Mesendoderm (in vitro differentiated cells): Measurements from ENCODE around the gene GINS1.

Source experiments
- DNase-seq: peaks from one replicate; pipeline ENCODE4 v3.0.0; 2013
- H2AK5ac ChIP-seq: 2 replicates; pipeline ENCODE4 v1.6.1; 2013; ENCODE audit warnings: low read length, inconsistent platforms
- H2BK120ac ChIP-seq: 2 replicates; pipeline ENCODE4 v1.6.1; 2013; ENCODE audit warnings: low read depth, mild to moderate bottlenecking, low read length, moderate library complexity, mixed read lengths
- H2BK15ac ChIP-seq: replicated peaks from 2 replicates; pipeline ENCODE4 v1.6.1; 2013; ENCODE audit warnings: low read depth, mild to moderate bottlenecking, moderate library complexity
- H2BK5ac ChIP-seq: 2 replicates; pipeline ENCODE4 v1.6.1; 2013; ENCODE audit warnings: low read length, inconsistent platforms
- H3K18ac ChIP-seq: 2 replicates; pipeline ENCODE4 v1.6.1; 2013; ENCODE audit warnings: mild to moderate bottlenecking, low read length, mixed read lengths
- H3K23ac ChIP-seq: one replicate; pipeline ENCODE4 v1.6.1; 2013; ENCODE audit warnings: low read length
- H3K27ac ChIP-seq: 2 replicates; pipeline ENCODE4 v1.5.1; 2013; ENCODE audit warnings: low read depth, mild to moderate bottlenecking, inconsistent platforms, low read length, moderate library complexity
- H3K27me3 ChIP-seq: 2 replicates; pipeline ENCODE4 v1.6.1; 2013; ENCODE audit warnings: low read length, control low read depth, mild to moderate bottlenecking, inconsistent platforms; ENCODE audit not compliant: insufficient read depth, poor library complexity
- H3K36me3 ChIP-seq: 2 replicates; pipeline ENCODE4 v1.6.1; 2013; ENCODE audit warnings: low read length, inconsistent platforms; ENCODE audit not compliant: control insufficient read depth, insufficient read depth
- H3K4ac ChIP-seq: one replicate; pipeline ENCODE4 v1.6.1; 2013; ENCODE audit warnings: low read depth, mild to moderate bottlenecking, low read length, moderate library complexity
- H3K4me1 ChIP-seq: 2 replicates; pipeline ENCODE4 v1.6.1; 2013; ENCODE audit warnings: low read depth, low read length, inconsistent platforms; ENCODE audit not compliant: control insufficient read depth
- H3K4me2 ChIP-seq: 2 replicates; pipeline ENCODE4 v1.6.1; 2013; ENCODE audit warnings: low read length
- H3K4me3 ChIP-seq: 2 replicates; pipeline ENCODE4 v1.5.1; 2013; ENCODE audit warnings: mild to moderate bottlenecking, low read length
- H3K56ac ChIP-seq: one replicate; pipeline ENCODE4 v1.6.1; 2013; ENCODE audit warnings: low read length
- H3K79me1 ChIP-seq: 2 replicates; pipeline ENCODE4 v1.6.1; 2013; ENCODE audit warnings: low read length, inconsistent platforms
- H3K79me2 ChIP-seq: 2 replicates; pipeline ENCODE4 v1.6.1; 2013; ENCODE audit warnings: mild to moderate bottlenecking, low read length; ENCODE audit not compliant: control insufficient read depth, insufficient read depth
- H3K9ac ChIP-seq: 2 replicates; pipeline ENCODE4 v1.6.1; 2013; ENCODE audit warnings: low read length, inconsistent platforms
- H4K5ac ChIP-seq: one replicate; pipeline ENCODE4 v1.6.1; 2013; ENCODE audit warnings: low read length
- H4K8ac ChIP-seq: one replicate; pipeline ENCODE4 v1.6.1; 2013; ENCODE audit warnings: low read depth, mild to moderate bottlenecking, control low read depth, low read length, moderate library complexity
- WGBS: extraction: QIAGEN DNeasy Blood & Tissue Kit; methylation state at CpG from one replicate; pipeline ENCODE4 v1.1.7; 2013; ENCODE audit warnings: low lambda C conversion rate, missing lambda C conversion rate; ENCODE audit not compliant: insufficient coverage; ENCODE audit errors: extremely low coverage; 5-methylcytosine and 5-hydroxymethylcytosine counted together

The GINS1 gene

DNA sequence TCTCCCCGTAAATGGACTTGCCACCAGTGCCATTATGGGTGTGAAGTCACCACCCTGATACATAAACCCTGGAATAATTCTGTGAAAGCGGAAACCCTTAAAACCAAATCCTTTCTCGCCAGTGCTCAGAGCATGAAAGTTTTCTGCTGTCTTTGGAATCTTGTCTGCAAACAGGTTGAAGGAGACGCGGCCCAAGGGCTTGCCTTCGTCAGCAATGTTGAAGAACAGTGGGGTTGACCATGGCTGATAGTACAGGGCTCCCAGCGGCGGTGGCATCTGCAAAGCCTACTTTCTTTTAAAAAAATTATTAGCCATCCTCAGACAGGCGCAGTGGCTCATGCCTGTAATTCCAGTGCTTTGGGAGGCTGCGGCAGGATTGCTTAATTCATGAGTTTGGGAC lies 38.9 kb upstream of the GINS1 start:
- Histone ChIP-seq H3K79me2 (peaks cover 15% of the 10 kb centered on the region), H3K23ac (no peak overlapping the region), H3K36me3 (no peaks in the 10 kb centered on the region), H3K79me1 (peaks cover 24% of the 10 kb centered on the region), H3K4me3 (no peak overlapping the region), H2BK120ac (no peak overlapping the region), H4K5ac (no peak overlapping the region), H3K27ac (no peak overlapping the region), H2AK5ac (no peak overlapping the region), H3K4ac (no peak overlapping the region), H3K9ac (no peak overlapping the region), H2BK15ac (no peak overlapping the region), H3K56ac (no peak overlapping the region), H3K27me3 (no peaks in the 10 kb centered on the region), H3K18ac (no peak overlapping the region), H3K4me2 (no peak overlapping the region), H4K8ac (no peak overlapping the region), H2BK5ac (no peak overlapping the region), H3K4me1 (no peaks in the 10 kb centered on the region)
- DNase-seq: no peak
- WGBS: no CpG with 5 or more reads among the region's 10 CpGs

DNA sequence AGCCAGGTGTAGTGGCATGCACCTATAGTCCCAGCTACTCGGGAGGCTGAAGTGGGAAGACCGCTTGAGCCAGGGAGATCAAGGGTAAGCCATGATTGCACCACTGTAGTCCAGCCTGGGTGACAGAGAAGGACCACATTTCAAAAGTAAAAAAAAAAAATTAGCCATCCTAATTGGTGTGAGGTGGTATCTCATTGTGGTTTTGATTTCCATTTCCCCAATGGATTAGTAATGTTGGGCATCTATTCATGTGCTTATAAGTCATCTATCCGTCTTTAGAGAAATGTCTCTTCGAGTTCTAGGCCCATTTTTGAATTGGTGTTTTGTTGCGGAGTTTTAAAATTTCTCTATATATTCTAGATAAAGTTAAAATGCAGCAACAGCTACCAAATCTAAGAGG lies 38.5 kb upstream of the GINS1 start:
- Histone ChIP-seq H4K8ac (no peak overlapping the region), H3K27me3 (no peaks in the 10 kb centered on the region), H3K23ac (no peak overlapping the region), H3K18ac (no peak overlapping the region), H2BK15ac (no peak overlapping the region), H3K4me2 (no peak overlapping the region), H3K79me2 (peaks cover 15% of the 10 kb centered on the region), H3K27ac (no peak overlapping the region), H4K5ac (no peak overlapping the region), H3K36me3 (no peaks in the 10 kb centered on the region), H3K4me1 (no peaks in the 10 kb centered on the region), H3K56ac (no peak overlapping the region), H3K79me1 (peaks cover 24% of the 10 kb centered on the region), H3K4ac (no peak overlapping the region), H2AK5ac (no peak overlapping the region), H2BK120ac (no peak overlapping the region), H3K4me3 (no peak overlapping the region), H2BK5ac (no peak overlapping the region), H3K9ac (no peak overlapping the region)
- WGBS: no CpG with 5 or more reads among the region's 5 CpGs
- no peak for DNase-seq

DNA sequence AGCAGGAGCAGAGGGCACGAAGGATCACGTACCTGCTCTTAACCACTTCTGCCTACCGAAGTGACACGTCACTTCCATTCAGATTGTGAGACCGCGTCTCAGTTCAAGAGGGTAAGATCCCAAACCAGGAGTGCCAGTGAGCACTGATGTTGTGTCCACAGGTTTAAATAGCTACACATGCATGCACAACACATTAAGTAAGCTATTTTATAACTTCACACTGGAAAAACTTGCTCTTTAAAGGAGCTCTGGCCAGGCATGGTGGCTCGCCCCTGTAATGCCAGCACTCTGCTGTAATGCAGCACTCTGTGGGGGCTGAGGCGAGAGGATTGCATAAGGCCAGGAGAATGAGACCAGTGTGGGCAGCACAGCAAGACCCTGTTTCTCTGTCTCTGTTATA lies 37.9 kb upstream of the GINS1 start:
- no CpG with 5 or more reads among the region's 8 CpGs for WGBS
- H3K79me2 ChIP-seq: peaks cover 15% of the 10 kb centered on the region
- no peak overlapping the region for H4K5ac ChIP-seq
- H3K4me3 ChIP-seq: no peak overlapping the region
- H3K4ac ChIP-seq: no peak overlapping the region
- H3K9ac ChIP-seq: no peak overlapping the region
- no peak overlapping the region for H2BK120ac ChIP-seq
- H3K27ac ChIP-seq: no peak overlapping the region
- no peaks in the 10 kb centered on the region for H3K27me3 ChIP-seq
- no peaks in the 10 kb centered on the region for H3K4me1 ChIP-seq
- H4K8ac ChIP-seq: no peak overlapping the region
- no peak overlapping the region for H3K4me2 ChIP-seq
- peaks cover 24% of the 10 kb centered on the region for H3K79me1 ChIP-seq
- H3K23ac ChIP-seq: no peak overlapping the region
- no peak overlapping the region for H2AK5ac ChIP-seq
- no peak overlapping the region for H3K56ac ChIP-seq
- H2BK15ac ChIP-seq: no peak overlapping the region
- no peak overlapping the region for H3K18ac ChIP-seq
- no peak for DNase-seq
- no peak overlapping the region for H2BK5ac ChIP-seq
- no peaks in the 10 kb centered on the region for H3K36me3 ChIP-seq

DNA sequence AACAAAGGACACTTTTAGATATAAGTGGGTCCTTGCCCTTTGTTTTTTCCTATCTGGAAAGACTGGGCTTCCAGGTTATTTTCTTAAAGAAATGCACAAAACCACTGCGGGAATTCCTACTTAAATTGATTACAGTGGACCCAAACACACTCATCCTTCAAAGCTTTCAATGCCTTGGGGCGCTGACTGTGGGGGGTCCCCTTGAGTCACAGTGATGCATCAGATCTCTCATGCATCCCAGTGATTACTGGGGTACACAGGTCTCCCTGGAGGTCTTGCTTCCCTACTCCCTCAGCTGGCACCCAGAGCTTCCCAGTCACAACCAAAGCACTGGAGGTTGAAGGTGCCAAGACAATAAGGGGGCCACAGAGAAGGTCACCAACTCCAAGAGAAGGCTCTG lies 37.5 kb upstream of the GINS1 start:
- no peak overlapping the region for H4K8ac ChIP-seq
- peaks cover 25% of the 10 kb centered on the region for H3K79me1 ChIP-seq
- no peaks in the 10 kb centered on the region for H3K27me3 ChIP-seq
- H2BK5ac ChIP-seq: no peak overlapping the region
- no peak overlapping the region for H3K4me2 ChIP-seq
- no peak overlapping the region for H3K27ac ChIP-seq
- no peaks in the 10 kb centered on the region for H3K36me3 ChIP-seq
- no peak overlapping the region for H3K9ac ChIP-seq
- no peak overlapping the region for H2AK5ac ChIP-seq
- peaks cover 15% of the 10 kb centered on the region for H3K79me2 ChIP-seq
- no peak overlapping the region for H2BK15ac ChIP-seq
- DNase-seq: no peak
- no peak overlapping the region for H4K5ac ChIP-seq
- no CpG with 5 or more reads among the region's 2 CpGs for WGBS
- no peak overlapping the region for H2BK120ac ChIP-seq
- H3K4me1 ChIP-seq: no peaks in the 10 kb centered on the region
- H3K56ac ChIP-seq: no peak overlapping the region
- H3K18ac ChIP-seq: no peak overlapping the region
- H3K23ac ChIP-seq: no peak overlapping the region
- H3K4me3 ChIP-seq: no peak overlapping the region
- no peak overlapping the region for H3K4ac ChIP-seq

DNA sequence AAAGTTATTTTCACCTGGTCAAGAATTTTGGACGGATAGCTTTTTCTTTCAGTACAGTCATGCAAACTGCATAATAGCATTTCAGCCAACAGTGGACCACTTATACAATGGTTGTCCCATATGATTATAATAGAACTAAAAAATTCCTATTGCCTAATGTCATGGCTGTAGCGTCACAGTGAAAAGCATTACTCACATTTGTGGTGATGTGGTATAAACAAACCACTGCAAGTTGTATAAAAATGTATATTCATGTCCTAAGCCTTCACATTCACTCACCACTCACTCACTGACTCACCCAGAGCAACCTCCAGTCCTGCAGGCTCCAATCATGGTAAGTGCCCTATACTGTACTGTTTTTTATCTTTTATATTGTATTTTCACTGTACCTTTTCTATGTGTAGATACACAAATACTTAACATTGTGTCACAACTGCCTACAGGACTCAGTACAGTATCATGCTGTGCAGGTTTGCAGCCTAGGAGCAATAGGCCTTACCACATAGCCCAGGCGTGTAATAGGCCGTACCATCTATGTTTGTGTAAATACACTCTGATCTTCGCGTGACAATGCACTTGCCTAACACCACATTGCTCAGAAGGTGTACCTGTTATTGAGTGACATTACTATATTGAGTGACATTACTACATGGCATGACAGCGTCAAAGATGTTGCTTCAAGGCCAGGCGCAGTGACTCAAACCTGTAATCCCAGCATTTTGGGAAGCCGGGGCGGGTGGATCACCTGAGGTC lies 34.7 kb upstream of the GINS1 start:
- Histone ChIP-seq H3K79me2 (peaks cover 18% of the 10 kb centered on the region), H2AK5ac (no peak overlapping the region), H3K18ac (no peak overlapping the region), H2BK5ac (no peak overlapping the region), H4K8ac (no peak overlapping the region), H3K4ac (no peak overlapping the region), H3K56ac (no peak overlapping the region), H4K5ac (no peak overlapping the region), H3K9ac (no peak overlapping the region), H3K36me3 (no peaks in the 10 kb centered on the region), H3K79me1 (peaks cover 27% of the 10 kb centered on the region), H3K23ac (no peak overlapping the region), H3K4me2 (no peak overlapping the region), H3K4me1 (no peaks in the 10 kb centered on the region), H3K27ac (no peak overlapping the region), H3K27me3 (no peaks in the 10 kb centered on the region), H3K4me3 (no peak overlapping the region), H2BK15ac (no peak overlapping the region), H2BK120ac (no peak overlapping the region)
- WGBS: no CpG with 5 or more reads among the region's 10 CpGs
- no peak for DNase-seq

DNA sequence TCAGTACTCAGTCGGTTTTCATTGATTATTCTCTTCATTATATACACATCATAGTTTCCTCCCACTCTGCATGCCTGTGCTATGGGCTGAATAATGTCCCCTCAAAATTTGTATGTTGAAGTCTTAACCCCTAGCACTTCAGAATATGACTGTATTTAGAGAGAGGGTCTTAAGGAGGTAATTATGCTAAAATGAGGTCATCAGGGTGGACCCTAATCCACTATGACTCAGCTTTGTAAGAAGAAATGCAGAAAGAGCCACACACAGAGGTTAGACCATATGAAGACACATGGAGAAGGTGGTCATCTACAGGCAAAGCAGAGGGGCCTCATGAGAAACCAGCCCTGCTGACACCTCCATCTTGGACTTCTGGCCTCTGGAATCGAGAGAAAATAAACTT lies 32.6 kb upstream of the GINS1 start:
- Histone ChIP-seq H3K4ac (no peak overlapping the region), H2BK5ac (no peak overlapping the region), H3K79me1 (peaks cover 22% of the 10 kb centered on the region), H4K5ac (no peak overlapping the region), H3K9ac (no peak overlapping the region), H3K79me2 (peaks cover 22% of the 10 kb centered on the region), H3K23ac (no peak overlapping the region), H4K8ac (no peak overlapping the region), H3K4me2 (no peak overlapping the region), H3K4me1 (no peaks in the 10 kb centered on the region), H3K4me3 (no peak overlapping the region), H2BK15ac (no peak overlapping the region), H3K18ac (no peak overlapping the region), H2AK5ac (no peak overlapping the region), H3K36me3 (no peaks in the 10 kb centered on the region), H3K56ac (no peak overlapping the region), H3K27me3 (no peaks in the 10 kb centered on the region), H3K27ac (no peak overlapping the region), H2BK120ac (no peak overlapping the region)
- no peak for DNase-seq
- no CpG with 5 or more reads among the region's 2 CpGs for WGBS
